PC-9 (cell line): ENCODE results near the gene TDRD9. TPM values are rescaled to one million over a fixed set of nuclear protein-coding genes. Genes with fewer than 3 reads are reported as not detected.

Experiments
- BruUV-seq: library from RNA; stranded (reverse); fragments of 400-500 nt; replicated peaks from 2 replicates; lab custom pipeline; 2021; lab: Mats Ljungman, UMichigan
- CTCF ChIA-PET: fragments of 300-600 bp; sonication (Branson Sonifier 250); formaldehyde crosslinking; loops from one replicate; lab custom pipeline; 2022; ENCODE audit warnings: antibody characterized with exemption; lab: Charles Lee
- POLR2A ChIA-PET: fragments of 300-600 bp; sonication (Branson Sonifier 250); formaldehyde crosslinking; loops from one replicate; lab custom pipeline; 2022; ENCODE audit warnings: antibody characterized with exemption; ENCODE audit not compliant: unreplicated experiment; lab: Charles Lee
- DNase-seq, 2 experiments: peaks; one replicate each; pipeline versions ENCODE4 v3.0.0 to v3.0.0-alpha.2; 2015 to 2022; ENCODE audit warnings: mixed read lengths in 1 of 2
- H2AFZ ChIP-seq: fragments of 200-600 bp; sonication (generic); 2 replicates; pipeline ENCODE4 v1.8.1; 2017; ENCODE audit warnings: antibody characterized with exemption
- H3F3A ChIP-seq: fragments of 200-600 bp; sonication (generic); 2 replicates; pipeline ENCODE4 v1.8.1; 2017; ENCODE audit warnings: antibody characterized with exemption, mild to moderate bottlenecking, low read depth; ENCODE audit not compliant: insufficient read depth
- H3K27ac ChIP-seq: fragments of 200-600 bp; sonication (generic); 2 replicates; pipeline ENCODE4 v1.6.1; 2016; ENCODE audit warnings: mixed run types
- H3K27me3 ChIP-seq: fragments of 200-600 bp; sonication (generic); 2 replicates; pipeline ENCODE4 v1.6.1; 2016; ENCODE audit warnings: low read depth, mixed run types; ENCODE audit not compliant: insufficient read depth
- H3K36me3 ChIP-seq: fragments of 200-600 bp; sonication (generic); 2 replicates; pipeline ENCODE4 v1.6.1; 2016; ENCODE audit warnings: low read depth, mixed run types
- H3K4me1 ChIP-seq: fragments of 200-600 bp; sonication (generic); replicated peaks from 2 replicates; pipeline ENCODE4 v1.6.1; 2016; ENCODE audit warnings: mixed run types; ENCODE audit not compliant: insufficient read depth
- H3K4me2 ChIP-seq: fragments of 200-600 bp; sonication (generic); 2 replicates; pipeline ENCODE4 v1.6.1; 2017; ENCODE audit warnings: mixed run types
- H3K4me3 ChIP-seq: fragments of 200-600 bp; sonication (generic); 2 replicates; pipeline ENCODE4 v1.6.1; 2016; ENCODE audit warnings: mixed run types
- H3K79me2 ChIP-seq: fragments of 200-600 bp; sonication (generic); 2 replicates; pipeline ENCODE4 v1.6.1; 2017; ENCODE audit warnings: low read depth, mixed run types
- H3K9me2 ChIP-seq: fragments of 200-600 bp; sonication (generic); 2 replicates; pipeline ENCODE4 v1.8.1; 2017; ENCODE audit warnings: mild to moderate bottlenecking; ENCODE audit not compliant: insufficient read depth
- H3K9me3 ChIP-seq: fragments of 200-600 bp; sonication (generic); 2 replicates; pipeline ENCODE4 v1.8.1; 2016; ENCODE audit warnings: low read depth; ENCODE audit not compliant: insufficient read depth
- H4K20me1 ChIP-seq: fragments of 200-600 bp; sonication (generic); 2 replicates; pipeline ENCODE4 v1.8.1; 2017; ENCODE audit not compliant: insufficient read depth
- CTCF ChIP-seq: fragments of 200-600 bp; sonication (generic); conservative IDR thresholded peaks from 2 replicates; pipeline ENCODE4 v1.6.1; 2017; ENCODE audit warnings: mixed run types, antibody characterized with exemption, mild to moderate bottlenecking, moderate library complexity
- EZH2 ChIP-seq: fragments of 200-600 bp; sonication (generic); IDR thresholded peaks from 2 replicates; pipeline ENCODE4 v1.8.0; 2017; ENCODE audit warnings: antibody characterized with exemption, low read depth
- intact Hi-C: fragments of 100-400 bp; cut with micrococcal nuclease; formaldehyde crosslinking; loops from one replicate; pipeline ENCODE4 v1.10.0; 2022; ENCODE audit not compliant: unreplicated experiment
- total RNA-seq: library from RNA; stranded (reverse); gene quantifications from 2 replicates; pipeline ENCODE4 v1.2.3, GENCODE V29; 2021

Gene TDRD9
- total RNA-seq, 1 experiment from 2014 or later: 0.15 TPM

- Histone ChIP-seq H3K79me2 (no peaks in the 10 kb centered on the region), H3K9me2 (no peaks in the 10 kb centered on the region), H3K27ac (no peak overlapping the region), H3K4me2 (no peak overlapping the region), H4K20me1 (no peaks in the 10 kb centered on the region), H3K27me3 (no peaks in the 10 kb centered on the region), H3F3A (peaks cover 26% of the 10 kb centered on the region; the same call in 1 of the 2 replicates), H2AFZ (no peak overlapping the region), H3K4me3 (no peak overlapping the region), H3K4me1 (peaks cover 17% of the 10 kb centered on the region), H3K9me3 (no peaks in the 10 kb centered on the region), H3K36me3 (no peaks in the 10 kb centered on the region)
- CTCF ChIA-PET: no interaction called here
- POLR2A ChIA-PET: no interaction called here
- no TSS peak for BruUV-seq
- intact Hi-C loops: no loop called here
- DNase-seq: no peak
- TF ChIP-seq EZH2 (no peak), CTCF (no peak)
Measured at GRCh38 chr14:103931422-103931821, 3.2 kb downstream of the TDRD9 start.

GRCh38 chr14:103932791-103933490 lies 4.7 kb downstream of the TDRD9 start:
- Histone ChIP-seq H3F3A (peaks cover 26% of the 10 kb centered on the region; the same call in 1 of the 2 replicates), H4K20me1 (no peaks in the 10 kb centered on the region), H2AFZ (peak overlapping the region; percentile 73), H3K9me3 (no peaks in the 10 kb centered on the region), H3K27me3 (no peaks in the 10 kb centered on the region), H3K4me2 (peak overlapping the region; percentile 72), H3K36me3 (no peaks in the 10 kb centered on the region), H3K27ac (peak overlapping the region; percentile 62), H3K4me1 (peaks cover 17% of the 10 kb centered on the region), H3K79me2 (no peaks in the 10 kb centered on the region), H3K9me2 (no peaks in the 10 kb centered on the region), H3K4me3 (peak overlapping the region; percentile 13; the same call in 1 of the 2 replicates)
- no peak for DNase-seq
- intact Hi-C loops: no loop called here
- no TSS peak for BruUV-seq
- ChIA-PET POLR2A (no interaction called here), CTCF (no interaction called here)
- TF ChIP-seq CTCF: no peak
- no peak for TF ChIP-seq EZH2

GRCh38 chr14:103935102-103935501 lies 6.8 kb downstream of the TDRD9 start:
- H3K4me1 ChIP-seq: peaks cover 17% of the 10 kb centered on the region
- H3K4me2 ChIP-seq: no peak overlapping the region
- POLR2A ChIA-PET: no interaction called here
- H3F3A ChIP-seq: peaks cover 20% of the 10 kb centered on the region; the same call in 1 of the 2 replicates
- no TSS peak for BruUV-seq
- H3K9me2 ChIP-seq: no peaks in the 10 kb centered on the region
- DNase-seq: no peak
- TF ChIP-seq CTCF (no peak), EZH2 (no peak)
- H2AFZ ChIP-seq: no peak overlapping the region
- CTCF ChIA-PET: no interaction called here
- H3K9me3 ChIP-seq: no peaks in the 10 kb centered on the region
- H4K20me1 ChIP-seq: no peaks in the 10 kb centered on the region
- H3K4me3 ChIP-seq: no peak overlapping the region
- intact Hi-C loops: no loop called here
- no peaks in the 10 kb centered on the region for H3K27me3 ChIP-seq
- H3K36me3 ChIP-seq: no peaks in the 10 kb centered on the region
- no peak overlapping the region for H3K27ac ChIP-seq
- H3K79me2 ChIP-seq: no peaks in the 10 kb centered on the region
